CD4-positive, alpha-beta T cell (primary cell): Measurements from ENCODE around the gene LYPD6. TPM values are rescaled to one million over a fixed set of nuclear protein-coding genes. Genes with fewer than 3 reads are reported as not detected.

Experiments used
- ATAC-seq: fragments of 200-7000 bp; cut with Tn5 transposase; one replicate; pipeline ENCODE4 v1.10.0; 2022; ENCODE audit warnings: mild to moderate bottlenecking; ENCODE audit not compliant: poor library complexity
- CTCF ChIA-PET: fragments of 350-600 bp; sonication (Branson Sonifier 250); formaldehyde crosslinking; loops from one replicate; lab custom pipeline; 2021; ENCODE audit warnings: antibody characterized with exemption, inconsistent platforms; lab: Charles Lee
- POLR2A ChIA-PET: fragments of 350-600 bp; sonication (Branson Sonifier 250); formaldehyde crosslinking; loops from one replicate; lab custom pipeline; 2021; ENCODE audit warnings: antibody characterized with exemption, inconsistent platforms; lab: Charles Lee
- DNase-seq, 14 experiments: peaks; one replicate each; pipeline ENCODE4 v3.0.0-alpha.2; 2013 to 2020; ENCODE audit warnings: mixed read lengths in 2 of 14
- H3K27ac ChIP-seq, 2 donors: one replicate each; pipeline versions ENCODE4 v1.5.1 to v1.7.0; 2013; ENCODE audit warnings: low read length in 2 of 2, low read depth in 1 of 2, mild to moderate bottlenecking in 1 of 2
- H3K27me3 ChIP-seq, 2 experiments: 1 replicate in 1 of 2; 2 replicates in 1 of 2; pipeline versions ENCODE4 v1.6.1 to v1.7.0; 2013; ENCODE audit warnings: low read length in 2 of 2, control low read depth in 1 of 2, mild to moderate bottlenecking in 1 of 2, moderate library complexity in 1 of 2; ENCODE audit not compliant: insufficient read depth in 2 of 2, control insufficient read depth in 1 of 2
- H3K36me3 ChIP-seq: one replicate; pipeline ENCODE4 v1.6.1; 2013; ENCODE audit warnings: low read length, control low read depth; ENCODE audit not compliant: insufficient read depth
- H3K4me1 ChIP-seq: one replicate; pipeline ENCODE4 v1.6.1; 2013; ENCODE audit warnings: low read length, control low read depth; ENCODE audit not compliant: insufficient read depth
- H3K4me3 ChIP-seq: one replicate; pipeline ENCODE4 v1.5.1; 2013; ENCODE audit warnings: mild to moderate bottlenecking, low read length, moderate library complexity
- H3K9me3 ChIP-seq, 2 experiments: 1 replicate in 1 of 2; 2 replicates in 1 of 2; pipeline versions ENCODE4 v1.6.1 to v1.7.0; 2013; ENCODE audit warnings: low read length in 2 of 2, mild to moderate bottlenecking in 2 of 2, control low read depth in 1 of 2, moderate library complexity in 1 of 2; ENCODE audit not compliant: control insufficient read depth in 1 of 2, insufficient read depth in 1 of 2
- H3K27ac Mint-ChIP-seq: one replicate; pipeline ENCODE4 v1.8.0; 2020; ENCODE audit warnings: mixed read lengths
- H3K27me3 Mint-ChIP-seq: one replicate; pipeline ENCODE4 v1.8.0; 2021; ENCODE audit warnings: mixed read lengths
- H3K36me3 Mint-ChIP-seq: one replicate; pipeline ENCODE4 v1.8.0; 2021; ENCODE audit warnings: low read depth, mixed read lengths
- H3K4me1 Mint-ChIP-seq: one replicate; pipeline ENCODE4 v1.8.0; 2021; ENCODE audit warnings: low read depth, mixed read lengths
- H3K4me3 Mint-ChIP-seq: one replicate; pipeline ENCODE4 v1.8.0; 2020; ENCODE audit warnings: mild to moderate bottlenecking, mixed read lengths
- H3K9me3 Mint-ChIP-seq: one replicate; pipeline ENCODE4 v1.8.0; 2020; ENCODE audit warnings: mixed read lengths
- intact Hi-C, 2 experiments: fragments of 100-400 bp; cut with DNase I in 1 of 2; cut with micrococcal nuclease in 1 of 2; formaldehyde crosslinking; loops; one replicate each; pipeline versions ENCODE4 v1.15.1 to v1.9.0; 2023 to 2025; cut with DNase I, micrococcal nuclease
- total RNA-seq, 174 experiments: library from RNA in 2 of 174; stranded (reverse) in 2 of 174; gene quantifications; one replicate each; pipeline ENCODE4 v1.2.3 and lab custom pipeline; 2021 to 2026
- TF ChIP-seq, protein P1 (sequence below): fragments of 200-600 bp; IDR thresholded peaks from one replicate; pipeline ENCODE4 v1.8.0; 2022; ENCODE audit warnings: antibody characterized with exemption, mild to moderate bottlenecking

LYPD6 gene
- total RNA-seq, 2 experiments from 2014 or later, result not detected

DNA sequence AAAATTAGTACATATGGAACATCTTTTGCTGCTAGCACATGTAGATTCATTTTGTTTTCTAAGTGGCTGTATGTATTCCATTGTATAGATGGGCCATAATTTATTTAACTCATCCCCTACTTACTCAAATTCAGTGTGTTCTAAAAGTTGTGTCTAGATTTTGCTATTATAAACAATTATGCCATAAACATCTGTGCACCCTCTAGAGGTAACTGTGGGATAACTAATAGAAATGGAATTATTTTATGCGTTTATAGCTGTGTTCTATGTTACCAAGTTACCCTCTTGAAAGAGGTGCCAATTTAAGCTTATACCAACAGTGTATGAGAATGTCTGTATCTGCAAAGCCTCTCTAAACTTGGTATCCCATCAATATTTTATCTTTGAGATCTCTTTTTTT is 156.8 kb downstream of the LYPD6 start:
- ChIA-PET CTCF (no interaction called here), POLR2A (no interaction called here)
- H3K27ac Mint-ChIP-seq, result no peak overlapping the region
- H3K36me3 ChIP-seq, result no peaks in the 10 kb centered on the region
- H3K9me3 Mint-ChIP-seq, result no peaks in the 10 kb centered on the region
- no peaks in the 10 kb centered on the region for H3K36me3 Mint-ChIP-seq
- ATAC-seq, result no peak
- no peak for DNase-seq
- H3K27me3 Mint-ChIP-seq, result no peaks in the 10 kb centered on the region
- no peak overlapping the region for H3K27ac ChIP-seq
- no peak overlapping the region for H3K4me3 Mint-ChIP-seq
- intact Hi-C loops, result no loop called here
- no peaks in the 10 kb centered on the region for H3K4me1 ChIP-seq
- H3K4me3 ChIP-seq, result no peak overlapping the region
- H3K9me3 ChIP-seq, result no peaks in the 10 kb centered on the region
- H3K4me1 Mint-ChIP-seq, result no peaks in the 10 kb centered on the region
- TF ChIP-seq, protein P1, sequence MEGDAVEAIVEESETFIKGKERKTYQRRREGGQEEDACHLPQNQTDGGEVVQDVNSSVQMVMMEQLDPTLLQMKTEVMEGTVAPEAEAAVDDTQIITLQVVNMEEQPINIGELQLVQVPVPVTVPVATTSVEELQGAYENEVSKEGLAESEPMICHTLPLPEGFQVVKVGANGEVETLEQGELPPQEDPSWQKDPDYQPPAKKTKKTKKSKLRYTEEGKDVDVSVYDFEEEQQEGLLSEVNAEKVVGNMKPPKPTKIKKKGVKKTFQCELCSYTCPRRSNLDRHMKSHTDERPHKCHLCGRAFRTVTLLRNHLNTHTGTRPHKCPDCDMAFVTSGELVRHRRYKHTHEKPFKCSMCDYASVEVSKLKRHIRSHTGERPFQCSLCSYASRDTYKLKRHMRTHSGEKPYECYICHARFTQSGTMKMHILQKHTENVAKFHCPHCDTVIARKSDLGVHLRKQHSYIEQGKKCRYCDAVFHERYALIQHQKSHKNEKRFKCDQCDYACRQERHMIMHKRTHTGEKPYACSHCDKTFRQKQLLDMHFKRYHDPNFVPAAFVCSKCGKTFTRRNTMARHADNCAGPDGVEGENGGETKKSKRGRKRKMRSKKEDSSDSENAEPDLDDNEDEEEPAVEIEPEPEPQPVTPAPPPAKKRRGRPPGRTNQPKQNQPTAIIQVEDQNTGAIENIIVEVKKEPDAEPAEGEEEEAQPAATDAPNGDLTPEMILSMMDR, result no peak
- H3K27me3 ChIP-seq, result peaks cover 0 to 3% of the 10 kb centered on the region in 2 experiments

DNA sequence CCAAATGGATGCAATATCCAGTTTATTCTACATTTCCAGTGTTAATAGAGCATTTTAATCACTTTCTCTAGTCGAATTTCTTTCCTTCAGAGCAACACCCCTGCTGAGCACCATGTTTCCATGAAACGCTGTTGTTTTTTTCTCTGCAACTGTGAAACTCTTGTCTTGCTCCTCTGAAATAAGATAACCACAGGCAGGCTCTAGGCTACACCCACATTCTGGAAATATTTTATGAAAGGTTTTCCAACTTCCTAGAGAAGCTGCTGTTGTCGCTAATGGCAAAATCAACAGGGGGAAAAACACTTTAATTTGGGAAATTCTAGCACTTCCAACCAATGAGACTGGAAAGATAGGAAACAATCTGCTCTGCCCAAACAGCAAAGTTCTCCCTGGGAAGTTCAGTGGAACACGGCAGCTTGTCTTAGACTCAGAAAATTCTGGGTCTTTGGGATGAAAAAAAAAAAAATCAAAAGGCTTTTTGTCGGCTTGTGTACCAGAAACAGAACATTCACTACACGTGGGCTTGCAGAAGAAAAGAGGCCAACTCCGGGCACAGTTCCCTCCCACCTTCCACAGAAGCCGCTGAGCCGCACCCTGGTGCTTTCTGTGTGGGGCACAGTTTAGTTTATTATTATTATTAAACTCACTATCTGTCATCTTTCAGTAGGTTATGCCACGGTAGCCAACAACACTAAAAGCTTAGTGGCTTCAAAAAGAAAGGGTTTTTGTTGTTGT is 158.5 kb downstream of the LYPD6 start:
- POLR2A ChIA-PET, result no interaction called here
- H3K4me3 Mint-ChIP-seq, result no peak overlapping the region
- peaks cover 4% of the 10 kb centered on the region for H3K27me3 Mint-ChIP-seq
- Histone ChIP-seq H3K36me3 (no peaks in the 10 kb centered on the region), H3K4me1 (no peaks in the 10 kb centered on the region), H3K4me3 (no peak overlapping the region), H3K9me3 (no peaks in the 10 kb centered on the region), H3K27me3 (peaks cover 3 to 5% of the 10 kb centered on the region in 2 experiments), H3K27ac (no peak overlapping the region)
- H3K27ac Mint-ChIP-seq, result no peak overlapping the region
- CTCF ChIA-PET, result no interaction called here
- no peaks in the 10 kb centered on the region for H3K4me1 Mint-ChIP-seq
- DNase-seq (no peak), ATAC-seq (no peak)
- intact Hi-C loops, result no loop called here
- TF ChIP-seq, protein P1, result no peak
- no peaks in the 10 kb centered on the region for H3K36me3 Mint-ChIP-seq
- no peaks in the 10 kb centered on the region for H3K9me3 Mint-ChIP-seq

DNA sequence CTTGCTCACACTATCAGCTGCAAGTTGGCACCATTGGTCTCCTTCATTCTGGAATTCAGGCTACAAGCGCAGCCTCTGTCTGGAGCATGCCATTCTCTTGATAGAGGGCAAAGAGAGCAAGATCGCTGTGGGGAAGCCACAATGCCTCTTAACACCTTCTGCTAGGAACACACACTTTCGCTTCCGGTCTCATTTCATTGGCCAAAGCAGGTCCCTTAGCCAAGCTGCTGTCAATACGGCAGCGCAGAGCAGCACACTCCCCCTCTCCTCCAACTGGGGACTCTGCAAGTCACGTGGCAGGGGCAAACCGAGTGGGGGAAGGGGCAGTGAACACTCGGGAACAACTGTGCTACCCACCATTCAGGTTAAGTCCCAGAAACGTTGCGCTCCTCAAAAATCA is 159.1 kb downstream of the LYPD6 start:
- ATAC-seq (no peak), DNase-seq (no peak)
- Mint-ChIP-seq H3K27ac (no peak overlapping the region), H3K9me3 (no peaks in the 10 kb centered on the region), H3K4me3 (no peak overlapping the region), H3K36me3 (no peaks in the 10 kb centered on the region), H3K4me1 (no peaks in the 10 kb centered on the region), H3K27me3 (peaks cover 4% of the 10 kb centered on the region)
- Histone ChIP-seq H3K27ac (no peak overlapping the region), H3K9me3 (no peaks in the 10 kb centered on the region), H3K4me1 (no peaks in the 10 kb centered on the region), H3K36me3 (no peaks in the 10 kb centered on the region), H3K4me3 (no peak overlapping the region), H3K27me3 (peaks cover 2 to 5% of the 10 kb centered on the region in 2 experiments)
- TF ChIP-seq, protein P1, result no peak
- intact Hi-C loops, result no loop called here
- POLR2A ChIA-PET, result no interaction called here
- CTCF ChIA-PET, result no interaction called here
